ENCODE data around the gene PUDP.

DNA sequence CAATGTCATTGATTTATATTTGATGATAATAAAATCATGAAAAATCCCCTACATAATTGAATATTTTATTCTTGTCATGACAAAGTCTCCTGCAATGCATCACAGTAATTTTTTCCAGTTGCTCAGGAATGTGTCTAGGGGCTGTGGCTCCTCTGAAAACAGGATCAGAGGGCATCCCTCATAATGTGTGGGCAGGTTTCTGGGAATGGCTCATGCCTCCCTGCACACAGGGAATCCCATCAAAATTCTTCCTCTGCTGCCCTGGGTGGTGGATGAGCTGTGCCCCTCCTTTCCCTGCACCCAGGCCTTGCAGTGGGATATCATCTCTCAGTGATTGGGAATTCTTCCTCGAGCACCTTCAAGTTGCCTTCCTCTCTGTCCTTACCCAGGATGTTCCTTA is 20.4 kb upstream of the PUDP start:
- no peak for TF ChIP-seq POLR2A (IDR thresholded peaks at IDR 0.05)
- TF ChIP-seq CTCF (IDR thresholded peaks at IDR 0.05) = no peak
